ENCODE data around the gene HOXB5.

DNA sequence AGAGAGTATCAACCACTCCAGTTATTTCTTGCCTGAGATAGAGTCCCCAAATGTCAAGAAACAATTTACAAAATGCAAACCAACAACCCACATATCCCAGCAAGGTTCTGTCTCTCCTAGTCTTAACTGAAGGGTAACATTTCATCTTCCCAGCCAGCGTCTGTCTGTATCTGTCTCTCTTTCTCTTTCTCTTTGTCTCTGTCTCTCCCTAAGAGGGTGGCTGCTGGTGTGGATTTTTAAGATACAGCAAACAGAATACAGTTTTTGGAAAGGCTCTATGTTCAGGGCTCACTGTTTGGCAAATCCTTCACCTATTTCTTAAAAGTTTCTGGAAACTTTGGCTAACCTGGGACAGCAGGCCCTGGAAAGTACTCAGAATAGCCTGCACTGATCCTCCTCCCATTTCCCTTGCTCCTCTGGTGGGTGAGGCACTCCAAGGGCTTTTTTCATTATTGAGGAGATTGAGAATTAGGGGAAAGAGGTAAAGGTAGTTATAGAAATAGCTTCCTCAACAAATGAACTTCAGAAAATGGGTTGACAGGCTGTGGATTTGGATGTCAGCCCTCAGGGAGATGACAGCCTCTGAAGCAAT is 21.7 kb downstream of the HOXB5 start:
- no peak for TF ChIP-seq EZH2 (IDR thresholded peaks at IDR 0.05; ENCODE audit: borderline replicate concordance, low read depth, low read length, poor library complexity, severe bottlenecking)
- TF ChIP-seq, protein P1, sequence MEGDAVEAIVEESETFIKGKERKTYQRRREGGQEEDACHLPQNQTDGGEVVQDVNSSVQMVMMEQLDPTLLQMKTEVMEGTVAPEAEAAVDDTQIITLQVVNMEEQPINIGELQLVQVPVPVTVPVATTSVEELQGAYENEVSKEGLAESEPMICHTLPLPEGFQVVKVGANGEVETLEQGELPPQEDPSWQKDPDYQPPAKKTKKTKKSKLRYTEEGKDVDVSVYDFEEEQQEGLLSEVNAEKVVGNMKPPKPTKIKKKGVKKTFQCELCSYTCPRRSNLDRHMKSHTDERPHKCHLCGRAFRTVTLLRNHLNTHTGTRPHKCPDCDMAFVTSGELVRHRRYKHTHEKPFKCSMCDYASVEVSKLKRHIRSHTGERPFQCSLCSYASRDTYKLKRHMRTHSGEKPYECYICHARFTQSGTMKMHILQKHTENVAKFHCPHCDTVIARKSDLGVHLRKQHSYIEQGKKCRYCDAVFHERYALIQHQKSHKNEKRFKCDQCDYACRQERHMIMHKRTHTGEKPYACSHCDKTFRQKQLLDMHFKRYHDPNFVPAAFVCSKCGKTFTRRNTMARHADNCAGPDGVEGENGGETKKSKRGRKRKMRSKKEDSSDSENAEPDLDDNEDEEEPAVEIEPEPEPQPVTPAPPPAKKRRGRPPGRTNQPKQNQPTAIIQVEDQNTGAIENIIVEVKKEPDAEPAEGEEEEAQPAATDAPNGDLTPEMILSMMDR (conservative IDR thresholded peaks at IDR 0.05; ENCODE audit: low read depth, low read length) = no peak
